ENCODE measurements around the gene TNKS1BP1. TPM values are rescaled to one million over a fixed set of nuclear protein-coding genes. Genes with fewer than 3 reads are reported as not detected.

TNKS1BP1 gene
- total and polyA plus RNA-seq, 9 of the 15 experiments (the other 6 are each of a cell fraction or from before 2014, with no cell fraction given): 1.1 to 47.2 (median 10.9) TPM

- TF ChIP-seq UBTF (IDR thresholded peaks at IDR 0.05; ENCODE audit: borderline replicate concordance in 1 of 2, low read depth in 2 of 2, low read length in 2 of 2): 0 out of 4 replicates have a peak, but pooled peaks of 1 of the 2 experiments have one; percentile 36
- peak; percentile 51 to 52; a peak in 3 of 4 replicates for TF ChIP-seq FOXK2 (conservative IDR thresholded peaks at IDR 0.05 in 1 of 2, IDR thresholded peaks at IDR 0.05 in 1 of 2; ENCODE audit: low read depth in 2 of 2)
- TF ChIP-seq ZNF24 (IDR thresholded peaks at IDR 0.05): no peak
- no peak; the same call in 1 of the 2 replicates for TF ChIP-seq XRCC5 (IDR thresholded peaks at IDR 0.05; ENCODE audit: low read depth, low read length)
- no peak for TF ChIP-seq TCF15 (CRISPR knock-in tag; IDR thresholded peaks at IDR 0.05)
- no peak for TF ChIP-seq FOSL1 (tag; conservative IDR thresholded peaks at IDR 0.05)
- TF ChIP-seq ZNF79 (CRISPR knock-in tag; IDR thresholded peaks at IDR 0.05; ENCODE audit: low read depth): no peak
- TF ChIP-seq HOXB6 (CRISPR knock-in tag; IDR thresholded peaks at IDR 0.05; ENCODE audit: borderline replicate concordance): no peak
- TF ChIP-seq KDM1A (IDR thresholded peaks at IDR 0.05): peak; percentile 18 to 29; a peak in 1 of 4 replicates
- no peak for TF ChIP-seq MTA2 (IDR thresholded peaks at IDR 0.05; ENCODE audit: low read depth)
- TF ChIP-seq PPARD (CRISPR knock-in tag; IDR thresholded peaks at IDR 0.05): no peak
- TF ChIP-seq ZNF766 (CRISPR knock-in tag; conservative IDR thresholded peaks at IDR 0.05): no peak
- TF ChIP-seq MBD2 (IDR thresholded peaks at IDR 0.05; ENCODE audit: borderline replicate concordance, low read depth): no peak
- TF ChIP-seq CEBPG (CRISPR knock-in tag; IDR thresholded peaks at IDR 0.05): peak; percentile 67; the same call in 1 of the 2 replicates
- TF ChIP-seq CEBPG (tag; conservative IDR thresholded peaks at IDR 0.05 in 1 of 2, IDR thresholded peaks at IDR 0.05 in 1 of 2): peak; percentile 70 to 87; a peak in 3 of 4 replicates
- no peak for TF ChIP-seq GTF2F1 (IDR thresholded peaks at IDR 0.05; ENCODE audit: low read depth, low read length)
- no peak for TF ChIP-seq CREB1 (IDR thresholded peaks at IDR 0.05)
- no peak for TF ChIP-seq CREB1 (CRISPR knock-in tag; IDR thresholded peaks at IDR 0.05)
- TF ChIP-seq GABPB2 (CRISPR knock-in tag; conservative IDR thresholded peaks at IDR 0.05): no peak
- TF ChIP-seq ZNF408 (CRISPR knock-in tag; IDR thresholded peaks at IDR 0.05; ENCODE audit: low read depth): no peak
- no peak for TF ChIP-seq ZBTB2 (IDR thresholded peaks at IDR 0.05)
- TF ChIP-seq TAF9B (IDR thresholded peaks at IDR 0.05; ENCODE audit: partially characterized antibody): no peak
- no peak for TF ChIP-seq GATAD2A (IDR thresholded peaks at IDR 0.05)
- no peak for TF ChIP-seq SUPT5H (IDR thresholded peaks at IDR 0.05)
Observed at GRCh38 chr11:57277845-57278720, 46.7 kb downstream of the TNKS1BP1 start (continued).

Data from K562 (cell line).